Endothelial cell of umbilical vein (primary cell): ENCODE results near the gene VIPAS39.

Source experiments
- FOS ChIP-seq: IDR thresholded peaks from 2 replicates; pipeline ENCODE4 v1.6.1; 2011; ENCODE audit warnings: mild to moderate bottlenecking, low read length, moderate library complexity, borderline replicate concordance; ENCODE audit not compliant: insufficient read depth
- POLR2A ChIP-seq: IDR thresholded peaks from 2 replicates; pipeline ENCODE4 v1.6.1; 2012; ENCODE audit warnings: low read depth, mild to moderate bottlenecking, control low read depth, low read length
- POLR2AphosphoS5 ChIP-seq: IDR thresholded peaks from 2 replicates; pipeline ENCODE4 v1.6.1; 2012; ENCODE audit warnings: low read depth, mild to moderate bottlenecking, control low read depth, low read length, moderate library complexity; ENCODE audit not compliant: insufficient read depth
- TF ChIP-seq, protein P1 (sequence below), 2 donors: IDR thresholded peaks; 1 replicate in 1 of 2; 2 replicates in 1 of 2; pipeline ENCODE4 v1.5.1; 2011; ENCODE audit warnings: low read length in 2 of 2, mild to moderate bottlenecking in 2 of 2, moderate library complexity in 2 of 2, control low read depth in 1 of 2, inconsistent platforms in 1 of 2, low read depth in 1 of 2; ENCODE audit not compliant: insufficient read depth in 1 of 2; ENCODE audit errors: extremely low read depth in 1 of 2

DNA sequence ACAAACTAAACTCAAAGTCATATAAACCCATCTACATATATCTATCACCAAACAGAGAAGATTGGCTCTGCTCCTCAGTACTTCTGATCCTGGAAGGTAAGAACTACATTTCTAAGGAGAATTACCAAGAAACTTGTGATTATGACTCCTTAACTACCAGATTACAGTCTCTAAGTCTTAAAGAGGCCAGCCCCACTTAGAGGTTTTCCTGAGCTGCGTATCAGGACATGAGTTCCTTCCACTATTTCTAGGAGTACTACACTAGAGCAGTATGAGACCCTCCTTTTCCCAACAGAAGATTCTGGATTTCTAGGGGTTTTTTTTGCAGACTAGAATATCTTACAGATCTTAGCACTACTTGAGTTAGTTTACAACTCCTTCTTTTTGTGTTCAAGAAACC is 34.0 kb downstream of the VIPAS39 start, which contains the start of gene NOXRED1:
- TF ChIP-seq, protein P1, sequence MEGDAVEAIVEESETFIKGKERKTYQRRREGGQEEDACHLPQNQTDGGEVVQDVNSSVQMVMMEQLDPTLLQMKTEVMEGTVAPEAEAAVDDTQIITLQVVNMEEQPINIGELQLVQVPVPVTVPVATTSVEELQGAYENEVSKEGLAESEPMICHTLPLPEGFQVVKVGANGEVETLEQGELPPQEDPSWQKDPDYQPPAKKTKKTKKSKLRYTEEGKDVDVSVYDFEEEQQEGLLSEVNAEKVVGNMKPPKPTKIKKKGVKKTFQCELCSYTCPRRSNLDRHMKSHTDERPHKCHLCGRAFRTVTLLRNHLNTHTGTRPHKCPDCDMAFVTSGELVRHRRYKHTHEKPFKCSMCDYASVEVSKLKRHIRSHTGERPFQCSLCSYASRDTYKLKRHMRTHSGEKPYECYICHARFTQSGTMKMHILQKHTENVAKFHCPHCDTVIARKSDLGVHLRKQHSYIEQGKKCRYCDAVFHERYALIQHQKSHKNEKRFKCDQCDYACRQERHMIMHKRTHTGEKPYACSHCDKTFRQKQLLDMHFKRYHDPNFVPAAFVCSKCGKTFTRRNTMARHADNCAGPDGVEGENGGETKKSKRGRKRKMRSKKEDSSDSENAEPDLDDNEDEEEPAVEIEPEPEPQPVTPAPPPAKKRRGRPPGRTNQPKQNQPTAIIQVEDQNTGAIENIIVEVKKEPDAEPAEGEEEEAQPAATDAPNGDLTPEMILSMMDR (IDR thresholded peaks at IDR 0.05; ENCODE audit: extremely low read depth in 1 of 2, insufficient read depth in 1 of 2, low read depth in 1 of 2, low read length in 2 of 2): no peak
- no peak for TF ChIP-seq POLR2A
- TF ChIP-seq POLR2AphosphoS5: no peak
- TF ChIP-seq FOS: no peak
